IPS-15b (cell line): Measurements from ENCODE around the gene GRM1.
"Not testable (repeated sequence)": the region's sequence is repeated elsewhere in the genome, so short reads cannot be mapped to it uniquely, and the experiment has no call there.

Experiments used
- H3K27me3 ChIP-seq: one replicate; pipeline ENCODE4 v1.6.1; 2013; ENCODE audit warnings: low read length; ENCODE audit not compliant: control insufficient read depth, insufficient read depth
- H3K36me3 ChIP-seq: one replicate; pipeline ENCODE4 v1.6.1; 2013; ENCODE audit warnings: low read length; ENCODE audit not compliant: control insufficient read depth, insufficient read depth
- H3K4me1 ChIP-seq: one replicate; pipeline ENCODE4 v1.6.1; 2013; ENCODE audit warnings: mild to moderate bottlenecking, low read length; ENCODE audit not compliant: control insufficient read depth, insufficient read depth
- H3K4me3 ChIP-seq: one replicate; pipeline ENCODE4 v1.5.1; 2013; ENCODE audit warnings: low read depth, low read length
- H3K9ac ChIP-seq: one replicate; pipeline ENCODE4 v1.6.1; 2013; ENCODE audit warnings: low read depth, mild to moderate bottlenecking, low read length
- H3K9me3 ChIP-seq: one replicate; pipeline ENCODE4 v1.6.1; 2013; ENCODE audit warnings: mild to moderate bottlenecking, low read length; ENCODE audit not compliant: control insufficient read depth, insufficient read depth

Gene GRM1

GRCh38 chr6:146200176-146200575 lies 171.3 kb downstream of the GRM1 start:
- Histone ChIP-seq H3K36me3 (no peaks in the 10 kb centered on the region), H3K4me3 (no peak overlapping the region), H3K9me3 (no peaks in the 10 kb centered on the region), H3K27me3 (no peaks in the 10 kb centered on the region), H3K9ac (no peak overlapping the region), H3K4me1 (no peaks in the 10 kb centered on the region)

GRCh38 chr6:146202570-146202969 lies 173.7 kb downstream of the GRM1 start:
- H3K4me3 ChIP-seq: no peak overlapping the region
- no peaks in the 10 kb centered on the region for H3K27me3 ChIP-seq
- H3K4me1 ChIP-seq: no peaks in the 10 kb centered on the region
- H3K9me3 ChIP-seq: no peaks in the 10 kb centered on the region
- no peak overlapping the region for H3K9ac ChIP-seq
- H3K36me3 ChIP-seq: no peaks in the 10 kb centered on the region

GRCh38 chr6:146209942-146210341 lies 181.1 kb downstream of the GRM1 start:
- Histone ChIP-seq H3K36me3 (no peaks in the 10 kb centered on the region), H3K27me3 (no peaks in the 10 kb centered on the region), H3K9me3 (no peaks in the 10 kb centered on the region), H3K4me1 (peaks cover 3% of the 10 kb centered on the region), H3K9ac (no peak overlapping the region), H3K4me3 (no peak overlapping the region)

GRCh38 chr6:146210406-146211083 lies 181.7 kb downstream of the GRM1 start:
- H3K36me3 ChIP-seq: no peaks in the 10 kb centered on the region
- H3K27me3 ChIP-seq: no peaks in the 10 kb centered on the region
- H3K9ac ChIP-seq: no peak overlapping the region
- H3K9me3 ChIP-seq: no peaks in the 10 kb centered on the region
- no peak overlapping the region for H3K4me3 ChIP-seq
- H3K4me1 ChIP-seq: peaks cover 3% of the 10 kb centered on the region

GRCh38 chr6:146211646-146212045 lies 182.8 kb downstream of the GRM1 start:
- Histone ChIP-seq H3K4me3 (no peak overlapping the region), H3K36me3 (no peaks in the 10 kb centered on the region), H3K4me1 (peaks cover 3% of the 10 kb centered on the region), H3K9me3 (no peaks in the 10 kb centered on the region), H3K27me3 (no peaks in the 10 kb centered on the region), H3K9ac (no peak overlapping the region)

GRCh38 chr6:146212781-146213180 lies 183.9 kb downstream of the GRM1 start:
- no peaks in the 10 kb centered on the region for H3K27me3 ChIP-seq
- H3K9ac ChIP-seq: no peak overlapping the region

GRCh38 chr6:146219101-146219500 lies 190.2 kb downstream of the GRM1 start:
- H3K27me3 ChIP-seq: no peaks in the 10 kb centered on the region
- H3K4me1 ChIP-seq: no peaks in the 10 kb centered on the region
- H3K4me3 ChIP-seq: no peak overlapping the region
- H3K9me3 ChIP-seq: no peaks in the 10 kb centered on the region
- no peaks in the 10 kb centered on the region for H3K36me3 ChIP-seq
- no peak overlapping the region for H3K9ac ChIP-seq

More at GRCh38 chr6:146212781-146213180, 183.9 kb downstream of the GRM1 start:
- Histone ChIP-seq H3K4me1 (peaks cover 3% of the 10 kb centered on the region), H3K4me3 (no peak overlapping the region), H3K9me3 (no peaks in the 10 kb centered on the region), H3K36me3 (no peaks in the 10 kb centered on the region)

GRCh38 chr6:146224449-146224848 lies 195.6 kb downstream of the GRM1 start:
- H3K9ac ChIP-seq: no peak overlapping the region
- H3K4me1 ChIP-seq: no peaks in the 10 kb centered on the region
- H3K4me3 ChIP-seq: no peak overlapping the region
- no peaks in the 10 kb centered on the region for H3K9me3 ChIP-seq
- H3K27me3 ChIP-seq: no peaks in the 10 kb centered on the region
- H3K36me3 ChIP-seq: no peaks in the 10 kb centered on the region

- H3K27me3 ChIP-seq: no peaks in the 10 kb centered on the region
- no peaks in the 10 kb centered on the region for H3K4me1 ChIP-seq
- H3K9me3 ChIP-seq: no peaks in the 10 kb centered on the region
- H3K36me3 ChIP-seq: no peaks in the 10 kb centered on the region
- no peak overlapping the region for H3K4me3 ChIP-seq
- no peak overlapping the region for H3K9ac ChIP-seq
Observed at GRCh38 chr6:146224988-146225387, 196.1 kb downstream of the GRM1 start.

- no peak overlapping the region for H3K4me3 ChIP-seq
- no peaks in the 10 kb centered on the region for H3K27me3 ChIP-seq
- H3K4me1 ChIP-seq: no peaks in the 10 kb centered on the region
- H3K9me3 ChIP-seq: peaks cover 5% of the 10 kb centered on the region
- no peaks in the 10 kb centered on the region for H3K36me3 ChIP-seq
- no peak overlapping the region for H3K9ac ChIP-seq
Observed at GRCh38 chr6:146240322-146240721, 211.5 kb downstream of the GRM1 start.

- Histone ChIP-seq H3K27me3 (no peaks in the 10 kb centered on the region), H3K4me3 (no peak overlapping the region)
Observed at GRCh38 chr6:146240807-146241206, 211.9 kb downstream of the GRM1 start.

GRCh38 chr6:146243646-146244045 lies 214.8 kb downstream of the GRM1 start:
- H3K36me3 ChIP-seq, H3K9ac ChIP-seq, H3K27me3 ChIP-seq, H3K9me3 ChIP-seq, H3K4me1 ChIP-seq, H3K4me3 ChIP-seq: not testable (repeated sequence)

More at GRCh38 chr6:146240807-146241206, 211.9 kb downstream of the GRM1 start:
- Histone ChIP-seq H3K36me3 (no peaks in the 10 kb centered on the region), H3K9me3 (peaks cover 5% of the 10 kb centered on the region), H3K4me1 (no peaks in the 10 kb centered on the region), H3K9ac (no peak overlapping the region)
